Left renal cortex interstitium (tissue), 4 donors: ENCODE data around the gene MGA. TPM values are rescaled to one million over a fixed set of nuclear protein-coding genes. Genes with fewer than 3 reads are reported as not detected.
"Not testable (repeated sequence)": the region's sequence is repeated elsewhere in the genome, so short reads cannot be mapped to it uniquely, and the experiment has no call there.

Source experiments
- DNase-seq, 4 donors: peaks; one replicate each; pipeline ENCODE4 v3.0.0-alpha.2; 2013; ENCODE audit warnings: low read depth in 4 of 4, low spot score in 2 of 4, missing footprints in 1 of 4
- polyA plus RNA-seq, 4 donors: library from polyadenylated mRNA; unstranded; fragments of 120-200 nt; gene quantifications; one replicate each; pipeline ENCODE4 v1.2.1, GENCODE V29; 2013; ENCODE audit not compliant: insufficient read length in 4 of 4

Gene MGA
- polyA plus RNA-seq, 4 donors = 26.1 to 39.5 (median 35.8) TPM

DNA sequence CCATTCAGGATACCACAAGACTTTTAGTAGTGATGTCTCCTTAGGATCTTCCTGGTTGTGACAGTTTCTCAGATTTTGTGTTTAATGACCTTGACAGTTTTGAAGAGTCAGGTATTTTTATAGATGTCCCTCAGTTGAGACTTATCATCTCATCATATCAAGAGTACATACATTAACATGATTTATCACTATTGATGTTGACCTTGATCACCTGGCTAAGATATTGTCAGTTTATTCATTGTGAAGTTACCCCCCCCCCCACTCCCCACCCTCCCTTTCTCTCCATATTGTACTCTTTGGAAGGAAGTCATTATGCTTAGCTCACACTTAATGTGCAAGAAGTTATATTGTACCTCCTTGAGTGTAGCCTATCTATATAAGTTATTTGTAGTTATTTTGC lies 42.9 kb downstream of the MGA start:
- DNase-seq = no peak

DNA sequence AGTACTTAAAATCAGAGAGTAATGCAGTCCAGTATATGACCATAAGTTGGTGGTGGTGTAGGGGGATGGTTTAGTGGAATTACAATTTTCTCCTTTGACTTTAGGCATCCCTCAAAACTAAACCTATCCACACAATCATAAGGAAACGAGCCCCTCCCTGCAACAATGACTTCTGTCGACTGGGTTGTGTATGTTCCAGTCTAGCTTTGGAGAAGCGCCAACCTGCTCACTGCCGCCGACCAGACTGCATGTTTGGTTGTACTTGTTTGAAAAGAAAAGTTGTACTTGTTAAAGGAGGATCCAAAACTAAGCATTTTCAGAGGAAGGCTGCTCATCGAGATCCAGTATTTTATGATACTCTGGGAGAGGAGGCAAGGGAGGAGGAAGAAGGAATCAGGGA lies 52.8 kb downstream of the MGA start:
- DNase-seq = no peak

DNA sequence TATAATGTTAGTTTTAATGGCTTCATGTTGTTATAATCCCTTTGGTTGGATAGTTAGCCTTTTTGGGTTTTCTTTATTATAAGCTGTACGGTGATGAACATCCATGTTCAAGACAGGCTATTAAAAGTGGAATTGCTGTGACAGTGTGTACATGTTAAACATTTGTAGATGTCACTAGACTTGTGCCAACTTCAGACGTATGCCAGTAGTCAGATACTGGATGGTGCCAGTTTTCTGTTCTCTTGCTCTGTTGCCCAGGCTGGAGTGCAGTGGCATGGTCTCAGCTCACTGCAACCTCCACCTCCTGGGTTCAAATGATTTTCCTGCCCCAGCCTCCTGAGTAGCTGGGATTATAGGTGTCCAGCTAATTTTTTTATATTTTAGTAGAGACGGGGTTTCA lies 54.1 kb downstream of the MGA start:
- DNase-seq = no peak

DNA sequence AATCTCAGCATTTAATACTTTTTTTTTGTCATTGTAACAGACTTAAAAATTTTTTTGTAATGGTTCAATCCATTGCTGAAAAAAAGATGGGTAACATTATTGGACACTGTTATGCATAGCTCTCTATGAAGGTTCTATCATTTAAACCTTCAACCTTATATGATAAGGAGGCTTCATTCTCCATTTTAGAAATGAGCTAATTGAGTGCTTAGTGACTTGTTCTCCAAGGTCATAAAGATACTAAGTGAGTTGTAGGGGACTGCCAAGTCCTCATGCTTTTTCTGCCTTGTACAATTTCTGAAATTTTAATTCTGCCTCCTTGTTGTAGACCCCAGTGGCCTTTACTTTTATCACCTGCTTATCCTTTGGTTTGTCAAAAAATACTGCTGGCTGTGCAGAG lies 56.7 kb downstream of the MGA start:
- no peak for DNase-seq

DNA sequence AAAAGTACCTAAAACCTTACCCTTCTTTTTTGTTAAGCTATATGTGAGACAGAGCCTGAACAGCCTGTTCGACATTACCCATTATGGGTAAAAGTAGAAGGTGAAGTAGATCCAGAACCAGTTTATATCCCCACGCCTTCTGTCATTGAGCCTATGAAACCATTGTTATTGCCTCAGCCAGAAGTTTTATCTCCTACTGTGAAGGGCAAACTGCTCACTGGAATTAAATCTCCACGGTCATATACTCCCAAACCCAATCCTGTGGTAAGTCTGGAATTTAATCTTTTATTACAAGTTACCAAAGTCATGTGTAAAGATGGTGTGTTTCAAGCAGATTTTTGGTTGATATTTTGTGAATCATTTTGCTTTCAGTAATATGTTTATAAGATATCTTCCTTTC lies 66.9 kb downstream of the MGA start:
- DNase-seq = no peak

DNA sequence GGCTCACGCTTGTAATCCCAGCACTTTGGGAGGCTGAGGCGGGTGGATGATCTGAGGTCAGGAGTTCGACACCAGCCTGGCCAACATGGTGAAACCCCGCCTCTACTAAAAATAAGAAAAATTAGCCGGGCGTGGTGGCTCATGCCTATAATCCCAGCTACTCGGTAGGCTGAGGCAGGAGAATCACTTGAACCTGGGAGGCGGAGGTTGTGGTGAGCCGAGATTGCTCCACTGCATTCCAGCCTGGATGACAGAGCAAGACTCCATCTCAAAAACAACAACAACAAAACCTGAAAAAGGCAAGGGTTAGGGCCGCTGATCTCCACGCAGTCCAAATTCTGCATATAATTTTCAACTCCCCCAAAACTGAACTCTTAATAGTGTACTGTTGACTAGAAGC lies 67.9 kb downstream of the MGA start:
- DNase-seq = not testable (repeated sequence)

DNA sequence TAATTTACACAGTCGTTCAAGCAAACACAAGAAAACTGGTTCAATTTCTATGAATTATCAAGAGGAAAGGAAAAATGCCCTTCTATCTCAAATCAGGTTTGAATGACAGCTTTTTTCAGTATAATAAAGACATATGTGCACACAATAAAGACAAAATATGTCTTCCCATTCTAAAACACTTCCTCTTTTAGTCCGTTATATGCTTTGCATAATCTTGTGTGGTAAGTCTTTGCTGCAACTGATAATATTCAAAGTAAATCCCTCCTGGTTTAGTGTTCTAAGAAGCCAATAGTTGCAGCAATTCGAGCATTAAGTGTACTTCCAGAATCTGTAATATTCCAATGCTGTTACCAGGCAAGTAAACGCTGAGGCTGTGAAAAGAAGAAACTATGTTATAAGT lies 70.3 kb downstream of the MGA start:
- no peak for DNase-seq

DNA sequence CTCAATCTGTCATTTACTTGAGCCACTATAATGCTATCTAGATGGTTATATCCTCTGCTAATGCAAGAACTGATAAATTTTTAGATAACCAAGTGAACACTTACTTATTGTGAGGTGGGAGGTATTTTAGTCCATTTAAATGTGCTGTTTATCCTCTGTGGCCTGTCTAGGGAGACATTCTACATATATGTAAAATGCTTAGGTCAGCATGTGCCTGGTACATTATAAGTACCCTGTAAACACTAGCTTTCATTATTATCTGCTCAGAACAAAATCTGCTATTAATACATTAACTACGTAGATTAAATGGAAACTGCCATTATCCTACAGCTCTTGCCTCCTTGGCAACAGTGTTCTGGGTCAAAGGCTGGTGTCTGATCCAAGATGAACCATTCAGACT lies 72.3 kb downstream of the MGA start:
- DNase-seq = no peak

GRCh38 chr15:41734079-41734478 lies 73.9 kb downstream of the MGA start:
- no peak for DNase-seq

- no peak for DNase-seq
Measured at GRCh38 chr15:41735046-41735445, 74.8 kb downstream of the MGA start.

DNA sequence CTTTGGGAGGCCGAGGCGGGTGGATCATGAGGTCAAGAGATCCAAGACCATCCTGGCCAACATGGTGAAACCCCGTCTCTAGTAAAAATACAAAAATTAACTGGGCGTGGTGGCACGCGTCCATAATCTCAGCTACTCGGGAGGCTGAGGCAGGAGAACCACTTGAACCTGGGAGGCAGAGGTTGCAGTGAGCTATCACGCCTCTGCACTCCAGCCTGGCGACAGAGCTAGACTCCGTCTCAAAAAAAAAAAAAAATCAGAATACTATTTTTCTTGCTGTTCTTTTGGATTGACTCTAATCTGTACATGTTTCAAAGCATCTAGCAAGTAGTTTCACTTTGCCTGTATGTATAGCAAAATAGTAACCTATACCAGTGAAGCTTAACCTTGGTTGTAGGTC lies 75.3 kb downstream of the MGA start:
- not testable (repeated sequence) for DNase-seq

DNA sequence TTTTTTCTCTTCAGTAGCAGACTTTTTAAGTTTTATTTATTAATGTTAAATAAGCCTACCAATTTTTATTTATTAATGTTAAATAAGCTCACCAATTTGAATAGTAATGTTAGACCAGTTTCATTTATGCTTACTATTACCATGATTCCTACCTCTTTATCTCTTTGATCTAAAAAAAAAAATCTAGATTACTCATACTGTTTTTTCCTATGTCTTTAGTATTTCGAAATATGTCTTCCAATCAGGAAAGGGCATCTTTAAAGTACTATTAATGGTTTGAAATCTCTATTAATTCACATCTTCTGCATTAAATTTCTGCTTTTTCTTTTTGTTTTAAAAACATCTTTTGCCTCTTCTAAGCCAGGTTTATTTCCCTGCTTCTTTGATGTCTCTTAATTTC lies 86.6 kb downstream of the MGA start:
- DNase-seq = no peak

- DNase-seq = no peak
Measured at GRCh38 chr15:41756198-41756597, 96.0 kb downstream of the MGA start.

GRCh38 chr15:41772720-41773331 lies 112.6 kb downstream of the MGA start:
- peak; percentile 27 to 47 (median 40) for DNase-seq

GRCh38 chr15:41773332-41773728 lies 113.1 kb downstream of the MGA start:
- DNase-seq = no peak

DNA sequence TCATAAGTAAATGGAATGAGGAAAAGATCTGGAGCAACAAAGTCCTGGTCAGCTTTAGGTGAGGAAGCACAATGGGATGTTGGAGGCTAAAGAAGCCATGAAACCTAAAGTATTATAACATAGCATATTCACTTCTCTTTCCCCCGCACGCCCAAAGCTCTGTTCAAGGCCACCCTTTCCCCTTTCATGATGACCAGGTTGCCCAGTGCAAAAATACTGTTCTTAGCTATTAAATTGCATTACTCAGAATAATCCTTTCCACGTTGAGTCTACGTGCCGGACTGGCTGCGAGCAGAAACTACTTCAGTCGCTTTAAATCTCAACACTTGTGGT lies 113.5 kb downstream of the MGA start:
- no peak for DNase-seq

DNA sequence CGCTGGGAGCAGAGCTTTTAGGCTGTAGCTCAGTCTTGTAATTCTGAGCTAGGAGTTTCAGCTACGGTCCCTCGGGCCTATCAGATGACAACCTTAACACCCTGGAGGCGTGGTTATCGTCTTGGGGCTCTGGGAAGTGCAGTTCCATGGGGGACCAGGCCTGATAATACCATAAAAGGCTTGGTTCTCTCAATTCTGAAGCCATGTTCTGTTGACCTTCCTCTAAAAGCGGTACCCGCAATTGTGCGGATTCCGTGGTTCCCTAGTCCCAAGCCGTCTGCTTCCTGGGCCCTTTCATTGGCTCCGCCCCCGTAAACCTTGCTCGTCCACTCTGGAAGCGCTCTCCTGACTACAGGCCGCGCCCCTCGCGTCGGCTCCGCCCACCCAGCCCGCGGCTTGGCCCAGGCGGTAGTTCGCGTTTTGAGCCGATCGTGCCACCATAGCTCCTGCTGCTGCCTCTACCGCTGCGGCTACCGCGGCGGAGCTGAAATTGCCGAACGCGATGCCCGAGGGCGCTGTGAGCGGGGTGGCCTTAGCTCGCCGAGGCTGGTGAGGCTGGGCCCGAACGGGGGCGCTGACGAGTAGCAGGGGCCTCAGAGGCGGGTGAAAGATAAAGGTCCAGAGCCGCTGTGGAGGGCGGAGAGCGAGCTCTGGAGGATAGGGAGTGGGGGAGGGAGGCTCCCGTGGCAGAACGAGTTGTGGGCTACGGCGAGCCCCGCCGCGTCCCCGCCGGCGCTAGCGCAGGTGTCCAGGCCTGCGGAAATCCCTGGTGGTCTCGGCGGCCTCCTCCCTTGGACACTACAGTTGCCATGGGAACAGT lies 114.1 kb downstream of the MGA start, which contains the start of gene MAPKBP1:
TSS of gene MAPKBP1 (plus strand) at position 423 of the 820 bp plus-strand sequence. CDS start 792 bp downstream, outside the sequence.
- peak; percentile 93 to 98 (median 96) for DNase-seq

- DNase-seq = no peak
Measured at GRCh38 chr15:41774882-41775417, 114.7 kb downstream of the MGA start.

DNA sequence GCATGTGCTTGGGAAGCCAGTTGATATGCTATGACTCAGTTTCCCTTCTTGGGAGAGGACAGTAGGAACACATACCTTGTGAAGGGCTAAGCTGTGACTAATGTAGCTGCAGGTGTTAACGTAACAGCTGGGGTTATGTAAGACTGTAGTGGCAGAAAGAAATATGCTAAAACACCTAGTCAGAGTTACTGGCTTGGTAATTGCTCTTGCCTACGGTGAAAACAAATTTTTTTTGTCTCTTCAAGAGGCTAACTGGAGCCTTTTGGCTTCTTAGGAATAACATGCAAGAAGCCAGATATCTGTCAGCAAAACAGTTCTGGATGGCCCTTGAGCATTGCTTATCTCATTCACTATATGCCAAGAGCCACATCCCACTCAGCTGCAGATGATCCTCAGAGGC lies 115.4 kb downstream of the MGA start:
- DNase-seq = no peak

DNA sequence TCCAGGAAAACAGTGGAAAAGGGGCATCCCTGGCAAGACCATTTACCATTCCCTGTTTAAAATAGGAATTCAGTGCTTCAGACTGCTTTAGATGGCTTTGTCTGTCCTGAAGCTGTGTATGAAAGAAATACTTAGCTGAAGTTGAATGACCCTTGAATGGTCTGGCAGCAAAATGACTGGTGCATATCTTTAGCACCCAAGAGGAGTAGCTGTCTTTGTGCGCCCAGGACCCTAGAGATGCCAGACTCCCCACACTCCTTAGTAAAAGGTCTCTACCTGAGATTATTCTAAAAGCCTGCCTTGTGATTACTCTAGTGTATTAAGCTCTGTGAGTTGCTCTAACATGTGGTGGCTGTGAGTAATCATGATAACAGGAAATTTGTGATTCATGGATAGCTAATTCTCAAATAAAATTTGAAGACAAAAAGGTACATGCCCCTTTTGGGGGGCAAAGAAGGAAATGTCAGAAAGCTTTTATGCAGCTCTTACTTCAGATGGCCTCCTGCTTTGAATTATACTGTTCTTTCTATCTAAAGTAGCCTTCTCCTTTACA lies 117.3 kb downstream of the MGA start:
- DNase-seq = no peak

DNA sequence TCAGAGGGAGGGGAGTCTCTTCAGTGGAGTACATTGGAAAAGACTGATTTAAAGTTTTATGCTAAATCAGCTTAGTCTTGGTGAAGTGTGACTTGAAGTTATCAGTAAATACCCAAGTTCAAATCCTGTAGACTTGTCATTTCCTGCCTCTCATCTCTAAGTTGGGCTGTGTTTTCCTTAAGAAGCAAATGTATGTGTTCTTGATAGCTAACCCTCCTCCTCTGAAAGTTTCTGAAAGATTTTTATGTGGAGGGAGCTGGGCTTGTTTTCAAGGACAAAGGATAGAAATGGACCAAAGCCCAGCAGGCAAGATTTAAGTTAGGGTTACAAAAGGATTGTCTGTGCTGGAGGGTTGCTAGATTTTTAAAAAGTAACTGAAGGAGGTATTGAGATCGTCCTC lies 118.3 kb downstream of the MGA start:
- no peak for DNase-seq

DNA sequence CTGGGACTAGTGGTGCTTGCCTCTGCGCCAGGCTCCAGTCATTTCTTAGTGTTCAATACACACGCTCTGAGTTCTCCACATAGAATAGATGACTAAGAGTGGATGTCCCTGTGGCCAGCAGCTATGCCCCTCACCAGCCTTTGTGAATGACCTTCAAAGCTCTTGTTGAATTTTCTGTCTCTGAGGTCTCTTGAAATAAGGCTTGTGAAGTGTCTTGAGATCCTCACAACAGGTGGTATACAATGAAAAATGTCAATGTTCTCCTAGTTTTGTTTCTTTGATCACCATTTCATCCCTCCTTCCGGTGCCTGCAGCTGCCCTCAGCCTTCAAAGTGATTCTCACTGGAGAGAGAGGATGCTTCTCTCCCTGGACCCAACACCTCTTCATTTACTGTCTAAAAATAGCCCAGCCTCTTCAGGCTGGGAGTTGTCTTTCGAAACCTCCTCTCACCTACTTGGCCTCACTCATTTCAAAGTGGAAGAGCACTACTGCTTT lies 119.5 kb downstream of the MGA start:
- no peak for DNase-seq
